HCT116 (cell line): ENCODE data around the gene ZFP2. TPM values are rescaled to one million over a fixed set of nuclear protein-coding genes. Genes with fewer than 3 reads are reported as not detected.

Source experiments
- EGR1 ChIP-seq: IDR thresholded peaks from 2 replicates; pipeline ENCODE4 v1.6.1; 2012; ENCODE audit warnings: low read depth
- ELF1 ChIP-seq: IDR thresholded peaks from 2 replicates; pipeline ENCODE4 v1.6.1; 2012; ENCODE audit warnings: low read depth, borderline replicate concordance
- EZH2 ChIP-seq: fragments of 200-600 bp; sonication (generic); IDR thresholded peaks from 2 replicates; pipeline ENCODE4 v1.6.1; 2017; ENCODE audit warnings: antibody characterized with exemption, mixed run types
- FOSL1 ChIP-seq: IDR thresholded peaks from 2 replicates; pipeline ENCODE4 v1.6.1; 2012; ENCODE audit warnings: low read depth
- POLR2AphosphoS5 ChIP-seq: IDR thresholded peaks from 2 replicates; pipeline ENCODE4 v1.6.1; 2011; ENCODE audit warnings: mild to moderate bottlenecking, low read depth, low read length, moderate library complexity
- RAD21 ChIP-seq: IDR thresholded peaks from 2 replicates; pipeline ENCODE4 v1.6.1; 2012; ENCODE audit warnings: low read depth, mild to moderate bottlenecking
- SP1 ChIP-seq: IDR thresholded peaks from 2 replicates; pipeline ENCODE4 v1.6.1; 2012; ENCODE audit warnings: low read depth
- SRF ChIP-seq: IDR thresholded peaks from 2 replicates; pipeline ENCODE4 v1.6.1; 2012; ENCODE audit warnings: low read depth
- YY1 ChIP-seq: IDR thresholded peaks from 2 replicates; pipeline ENCODE4 v1.6.1; 2011; ENCODE audit warnings: low read length, low read depth, moderate library complexity, mild to moderate bottlenecking; ENCODE audit not compliant: insufficient replicate concordance; ENCODE audit errors: extremely low read depth
- ZFX ChIP-seq: fragments of 450-650 bp; IDR thresholded peaks from 2 replicates; pipeline ENCODE4 v1.6.1; 2017
- total RNA-seq: library from RNA; stranded (reverse); gene quantifications from one replicate; pipeline ENCODE4 v1.2.1, GENCODE V29; 2021; ENCODE audit not compliant: unreplicated experiment

The ZFP2 gene
- total RNA-seq, 1 experiment from 2014 or later = 0.57 TPM

DNA sequence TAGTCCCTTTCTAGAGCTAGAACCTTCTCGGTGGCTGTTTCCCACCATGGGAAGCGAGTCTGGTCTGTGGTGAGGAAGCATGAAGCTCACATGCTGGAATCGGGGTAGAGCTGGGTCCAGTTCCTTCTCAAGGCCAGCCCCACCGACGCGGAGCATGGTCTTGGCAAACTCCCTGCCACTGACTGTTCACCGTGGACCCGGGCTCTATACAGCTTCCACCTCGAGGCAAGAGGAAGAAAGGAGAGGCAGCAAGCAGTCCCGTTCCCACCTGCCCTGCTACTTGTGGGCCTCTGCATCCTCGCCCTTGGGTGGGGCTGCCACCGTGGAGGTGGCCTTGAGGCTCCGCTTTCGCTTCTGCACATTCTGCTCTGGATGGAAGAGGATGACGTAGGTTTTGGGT is 85.7 kb downstream of the ZFP2 start (continued):
- TF ChIP-seq YY1 (no peak), ZFX (no peak), ELF1 (no peak), SRF (no peak), RAD21 (no peak), FOSL1 (no peak), EGR1 (no peak), EZH2 (no peak), POLR2AphosphoS5 (no peak), SP1 (no peak)

Other genes starting within 250 kb of the ZFP2 start
- 16.8 TPM for gene ZNF354A, start 165.3 kb upstream of the ZFP2 start, total RNA-seq
- gene ZNF354B, start 36.0 kb upstream of the ZFP2 start, total RNA-seq = 11.6 TPM
- gene ZNF454, start 45.3 kb downstream of the ZFP2 start, total RNA-seq = 0.61 TPM
- not detected for gene GRM6, start 99.4 kb downstream of the ZFP2 start, total RNA-seq
- gene ZNF879, start 127.9 kb downstream of the ZFP2 start, total RNA-seq = not detected
- gene ZNF354C, start 164.5 kb downstream of the ZFP2 start, total RNA-seq = 0.07 TPM